ENCODE measurements around the gene DMKN.

- TF ChIP-seq CTCF (IDR thresholded peaks at IDR 0.05; ENCODE audit: insufficient read depth, low read length) (no peak), POLR2AphosphoS5 (IDR thresholded peaks at IDR 0.05; ENCODE audit: low read depth) (no peak), SPI1 (IDR thresholded peaks at IDR 0.05; ENCODE audit: borderline replicate concordance, low read depth) (no peak), GABPA (IDR thresholded peaks at IDR 0.05; ENCODE audit: low read depth) (no peak), REST (IDR thresholded peaks at IDR 0.05; ENCODE audit: insufficient replicate concordance, low read depth) (no peak)
Observed at GRCh38 chr19:35507561-35507960, 5.9 kb downstream of the DMKN start.

Data from HL-60 (cell line).